Adrenal gland (tissue), 12 donors: Measurements from ENCODE around the gene IGIP. TPM values are rescaled to one million over a fixed set of nuclear protein-coding genes. Genes with fewer than 3 reads are reported as not detected.

Experiments used
- DNase-seq, 7 donors: peaks; one replicate each; pipeline ENCODE4 v3.0.0-alpha.2; 2019 to 2020
- H3K27ac ChIP-seq, 5 donors: fragments of 200-600 bp; sonication (generic) in 4 of 5; 1 replicate in 3 of 5; 2 replicates in 2 of 5; pipeline versions ENCODE4 v1.5.1 to v1.8.0; 2016 to 2020; ENCODE audit warnings: mild to moderate bottlenecking in 1 of 5
- H3K27me3 ChIP-seq: fragments of 200-600 bp; 2 replicates; pipeline ENCODE4 v1.8.0; 2021
- H3K36me3 ChIP-seq, 2 donors: fragments of 200-600 bp; replicated peaks in 1 of 2; 1 replicate in 1 of 2; 2 replicates in 1 of 2; pipeline versions ENCODE4 v1.5.1 to v1.8.0; 2018 to 2022
- H3K4me1 ChIP-seq, 2 donors: fragments of 200-600 bp; replicated peaks in 1 of 2; 1 replicate in 1 of 2; 2 replicates in 1 of 2; pipeline versions ENCODE4 v1.5.1 to v1.8.0; 2018 to 2021
- H3K4me3 ChIP-seq, 4 donors: fragments of 200-600 bp; sonication (generic) in 3 of 4; one replicate each; pipeline ENCODE4 v1.5.1; 2016 to 2018
- H3K9me3 ChIP-seq, 3 donors: fragments of 200-600 bp; sonication (generic) in 1 of 3; replicated peaks in 1 of 3; 1 replicate in 2 of 3; 2 replicates in 1 of 3; pipeline versions ENCODE4 v1.5.1 to v1.8.0; 2016 to 2021
- CTCF ChIP-seq, 6 experiments: fragments of 450-650 bp in 4 of 6; fragments of 200-600 bp in 2 of 6; sonication (generic) in 1 of 6; IDR thresholded peaks; 1 replicate in 5 of 6; 2 replicates in 1 of 6; pipeline versions ENCODE4 v1.5.1 to v1.8.0; 2016 to 2021; ENCODE audit warnings: antibody characterized with exemption in 6 of 6, mild to moderate bottlenecking in 2 of 6, moderate library complexity in 1 of 6
- POLR2A ChIP-seq, 2 donors: fragments of 450-650 bp; IDR thresholded peaks; one replicate each; pipeline ENCODE4 v1.6.1; 2017; ENCODE audit warnings: antibody characterized with exemption in 2 of 2, mild to moderate bottlenecking in 2 of 2, moderate library complexity in 1 of 2
- WGBS, 4 donors: extraction: QIAGEN DNeasy Blood & Tissue Kit in 2 of 4; methylation state at CpG; one replicate each; pipeline versions ENCODE4 v1.1.5 to v1.1.7; 2013 to 2017; 5-methylcytosine and 5-hydroxymethylcytosine counted together
- intact Hi-C, 2 donors: fragments of 100-400 bp; cut with DNase I; formaldehyde crosslinking; loops; one replicate each; pipeline versions ENCODE4 v1.14.1 to v1.15.0; 2022 to 2023
- polyA plus RNA-seq, 3 donors: library from polyadenylated mRNA; stranded (reverse); fragments of 200-250 nt in 2 of 3; fragments of 350-450 nt in 1 of 3; fragmentation: Illumina TruSeq in 1 of 3; extraction: RNeasy Lipid Tissue Mini Kit (QIAGEN cat#74804) in 1 of 3; gene quantifications; one replicate each; pipeline ENCODE4 v1.2.3, GENCODE V29; 2013 to 2014
- total RNA-seq, 9 donors: library from RNA; depleted of rRNA in 4 of 9; stranded (reverse); fragments of >200 nt in 4 of 9; fragments of 120-200 nt in 1 of 9; fragmentation: NEBNext Ultra II Directional in 1 of 9; extraction: Animal tissue kit (Norgen Biotek cat#: 25700) in 1 of 9; gene quantifications; one replicate each; pipeline versions ENCODE4 v1.1.0 to v1.2.4, GENCODE V29; 2013 to 2023
- donor health status: healthy with polysubstance abuse.
- donor health status: Bipolar disorder and iron deficiency.
- donor health status: DM: yes; HTN: yes; CAD: no.
- donor health status: DM: no; HTN: no; CAD: no.
- donor health status: DM: no; HTN: no; CAD: no.
- donor health status: DM: yes; HTN: yes; CAD: no.

Gene IGIP
- total and polyA plus RNA-seq, 12 donors, result 5.6 to 25.9 (median 12.0) TPM

DNA sequence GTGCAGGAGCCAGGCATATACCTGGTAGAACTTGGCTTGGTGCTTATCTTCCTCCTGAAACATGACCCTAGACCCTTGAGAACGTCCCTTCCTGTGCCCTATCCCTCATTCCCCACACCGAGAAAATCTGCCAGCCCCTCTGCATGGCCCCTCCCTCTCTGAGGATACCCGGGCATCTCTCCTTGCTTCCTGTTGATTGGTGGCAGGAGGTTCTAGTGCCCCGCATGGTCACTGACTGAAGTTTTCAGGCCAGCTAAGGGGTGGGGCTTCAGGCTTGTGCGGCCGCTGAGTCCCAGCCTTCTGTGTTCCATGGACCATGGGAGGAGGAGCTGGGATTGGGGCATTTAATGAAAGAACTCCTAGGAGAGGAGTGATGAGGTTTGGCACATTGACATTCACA, 22.8 kb downstream of the IGIP start:
- Histone ChIP-seq H3K4me1 (peaks cover 15 to 16% of the 10 kb centered on the region in 2 donors), H3K4me3 (no peak overlapping the region), H3K9me3 (no peaks in the 10 kb centered on the region), H3K27ac (no peak overlapping the region), H3K27me3 (no peaks in the 10 kb centered on the region), H3K36me3 (no peaks in the 10 kb centered on the region)
- WGBS, 4 donors, result 58 to 62% (median 59%) methylated on average over 6 of the region's 6 CpGs
- intact Hi-C loops, result loop anchor here (5.0 kb wide), 3 partner anchors 36 to 76 kb away; partner anchors contain the start of gene PURA (in 1 of the 2)
- DNase-seq, result peak in 1 of 7 donors; percentile 19
- TF ChIP-seq CTCF (IDR thresholded peaks at IDR 0.05), result no peak
- TF ChIP-seq POLR2A (IDR thresholded peaks at IDR 0.05), result no peak

GRCh38 chr5:140150201-140150600, 24.5 kb downstream of the IGIP start:
- peaks cover 15 to 16% of the 10 kb centered on the region in 2 donors for H3K4me1 ChIP-seq
- H3K4me3 ChIP-seq, result no peak overlapping the region
- DNase-seq, result peak in 2 of 7 donors; percentile 7 to 35
- H3K27ac ChIP-seq, result no peak overlapping the region
- no peaks in the 10 kb centered on the region for H3K36me3 ChIP-seq
- intact Hi-C loops, result loop anchor here (10.0 kb wide), 3 partner anchors 185 to 365 kb away; no protein-coding TSS in a partner anchor
- WGBS, 4 donors, result 64 to 92% (median 89%) methylated on average over 2 of the region's 2 CpGs
- H3K27me3 ChIP-seq, result no peaks in the 10 kb centered on the region
- TF ChIP-seq POLR2A (IDR thresholded peaks at IDR 0.05) (no peak), CTCF (IDR thresholded peaks at IDR 0.05) (no peak)
- H3K9me3 ChIP-seq, result no peaks in the 10 kb centered on the region

GRCh38 chr5:140151144-140152021, 25.6 kb downstream of the IGIP start:
- H3K27me3 ChIP-seq, result no peaks in the 10 kb centered on the region
- DNase-seq, result peak in 1 of 7 donors; percentile 49
- peaks cover 4% of the 10 kb centered on the region in 2 donors for H3K4me1 ChIP-seq
- H3K4me3 ChIP-seq, result no peak overlapping the region
- H3K36me3 ChIP-seq, result no peaks in the 10 kb centered on the region
- intact Hi-C loops, result loop anchor here (10.0 kb wide), 3 partner anchors 187 to 367 kb away; no protein-coding TSS in a partner anchor
- TF ChIP-seq POLR2A (IDR thresholded peaks at IDR 0.05) (no peak), CTCF (IDR thresholded peaks at IDR 0.05) (no peak)
- no peak overlapping the region for H3K27ac ChIP-seq
- no peaks in the 10 kb centered on the region for H3K9me3 ChIP-seq
- WGBS, 4 donors, result 83 to 93% (median 85%) methylated on average over 7 of the region's 7 CpGs
